Measurements from ENCODE around the gene ZNG1F.
"Not testable (repeated sequence)": the region's sequence is repeated elsewhere in the genome, so short reads cannot be mapped to it uniquely, and the experiment has no call there.

- TF ChIP-seq CTCF (conservative IDR thresholded peaks at IDR 0.05; ENCODE audit: low read depth in 2 of 2); POLR2AphosphoS5 (IDR thresholded peaks at IDR 0.05; ENCODE audit: low read depth); REST (IDR thresholded peaks at IDR 0.05; ENCODE audit: unreplicated experiment); ZNF331 (CRISPR knock-in tag; IDR thresholded peaks at IDR 0.05; ENCODE audit: low read depth); EZH2phosphoT487 (IDR thresholded peaks at IDR 0.05; ENCODE audit: unreplicated experiment); STAT1 (IDR thresholded peaks at IDR 0.05; ENCODE audit: unreplicated experiment): not testable (repeated sequence)
- TF ChIP-seq EZH2 (IDR thresholded peaks at IDR 0.05; ENCODE audit: low read depth, unreplicated experiment): peak; percentile 35
Measured at GRCh38 chr9:41236486-41237109, 47.5 kb upstream of the ZNG1F start.

Measured in GM23338 (cell line).